GM12878 (cell line): ENCODE data around the gene FARS2. TPM values are rescaled to one million over a fixed set of nuclear protein-coding genes. Genes with fewer than 3 reads are reported as not detected.
"Not testable (repeated sequence)": the region's sequence is repeated elsewhere in the genome, so short reads cannot be mapped to it uniquely, and the experiment has no call there.

ENCODE experiments used
- ATAC-seq: fragments of 200-7000 bp; cut with Tn5 transposase; 3 replicates; pipeline ENCODE4 v1.9.1; 2020; ENCODE audit warnings: mild to moderate bottlenecking, moderate library complexity
- BruUV-seq: library from RNA; stranded (reverse); fragments of 400-500 nt; replicated peaks from 2 replicates; lab custom pipeline; 2021; lab: Mats Ljungman, UMichigan
- CTCF ChIA-PET: fragments of 300-600 bp; sonication (Branson Sonifier 250); formaldehyde crosslinking; extraction: SDS; loops from one replicate; lab custom pipeline; 2021; ENCODE audit warnings: inconsistent platforms; lab: Yijun Ruan, JAX
- POLR2A ChIA-PET: fragments of 350-600 bp; formaldehyde crosslinking; extraction: SDS; loops from one replicate; lab custom pipeline; 2021; ENCODE audit warnings: inconsistent platforms; lab: Charles Lee
- RAD21 ChIA-PET: fragments of 300-600 bp; sonication (Branson Sonifier 250); formaldehyde crosslinking; loops from one replicate; lab custom pipeline; 2023; ENCODE audit warnings: antibody characterized with exemption; ENCODE audit not compliant: unreplicated experiment; lab: Charles Lee
- SMC1A ChIA-PET: fragments of 300-600 bp; sonication (Branson Sonifier 250); formaldehyde crosslinking; loops from one replicate; lab custom pipeline; 2023; ENCODE audit not compliant: unreplicated experiment, uncharacterized antibody; lab: Charles Lee
- DNase-seq: peaks from one replicate; pipeline ENCODE4 v3.0.0-alpha.2; 2011; ENCODE audit warnings: low read depth, low spot score
- FAIRE-seq: peaks from 3 replicates; lab custom pipeline; 2011; peaks lifted over from hg19 to GRCh38; lab: Jason Lieb, UNC
- H2AFZ ChIP-seq: 2 replicates; pipeline ENCODE4 v1.6.0; 2011; ENCODE audit warnings: low read depth, low read length, control low read depth; ENCODE audit not compliant: control insufficient read depth
- H3K27ac ChIP-seq: 2 replicates; pipeline ENCODE4 v1.5.1; 2011; ENCODE audit warnings: control low read depth; ENCODE audit not compliant: control insufficient read depth, insufficient read depth
- H3K27me3 ChIP-seq, 2 experiments: replicated peaks in 1 of 2; 2 replicates each; pipeline versions ENCODE4 v1.6.0 to v1.6.1; 2011; ENCODE audit warnings: low read length in 1 of 2; ENCODE audit not compliant: control insufficient read depth in 2 of 2, insufficient read depth in 2 of 2
- H3K36me3 ChIP-seq, 2 experiments: 2 replicates each; pipeline ENCODE4 v1.5.1; 2011; ENCODE audit warnings: low read length in 1 of 2; ENCODE audit not compliant: control insufficient read depth in 2 of 2, insufficient read depth in 2 of 2
- H3K4me1 ChIP-seq: 2 replicates; pipeline ENCODE4 v1.6.1; 2011; ENCODE audit warnings: mild to moderate bottlenecking, low read length, moderate library complexity, mixed read lengths; ENCODE audit not compliant: control insufficient read depth, insufficient read depth
- H3K4me2 ChIP-seq: 2 replicates; pipeline ENCODE4 v1.6.0; 2011; ENCODE audit warnings: control low read depth; ENCODE audit not compliant: control insufficient read depth, insufficient read depth
- H3K4me3 ChIP-seq: fragments of 200-600 bp; sonication (generic); 2 replicates; pipeline ENCODE4 v1.5.1; 2016
- H3K79me2 ChIP-seq: 2 replicates; pipeline ENCODE4 v1.6.0; 2011; ENCODE audit warnings: low read length; ENCODE audit not compliant: control insufficient read depth, insufficient read depth
- H3K9ac ChIP-seq: 2 replicates; pipeline ENCODE4 v1.8.0; 2011; ENCODE audit warnings: low read length, control low read depth, mixed read lengths; ENCODE audit not compliant: control insufficient read depth, insufficient read depth
- H3K9me3 ChIP-seq: replicated peaks from 3 replicates; pipeline ENCODE4 v1.5.1; 2011; ENCODE audit warnings: mild to moderate bottlenecking, low read length; ENCODE audit not compliant: control insufficient read depth, insufficient read depth
- H4K20me1 ChIP-seq: 2 replicates; pipeline ENCODE4 v1.6.0; 2011; ENCODE audit not compliant: control insufficient read depth, insufficient read depth
- ASH2L ChIP-seq: fragments of 300-600, 200-600 bp; sonication (generic); IDR thresholded peaks from 2 replicates; pipeline ENCODE4 v1.6.1; 2017; ENCODE audit warnings: low read depth, mild to moderate bottlenecking, borderline replicate concordance
- CHD2 ChIP-seq: IDR thresholded peaks from 2 replicates; pipeline ENCODE4 v1.6.1; 2011; ENCODE audit warnings: low read depth, low read length, improper control_type of control experiment, borderline replicate concordance
- EP300 ChIP-seq, 2 experiments: fragments of 150-350 bp in 1 of 2; IDR thresholded peaks; 2 replicates each; pipeline ENCODE4 v1.6.1; 2011 to 2012; ENCODE audit warnings: low read depth in 2 of 2, low read length in 2 of 2, borderline replicate concordance in 1 of 2, improper control_type of control experiment in 1 of 2, inconsistent platforms in 1 of 2; ENCODE audit not compliant: control insufficient read depth in 1 of 2
- HCFC1 ChIP-seq: fragments of 150-350 bp; IDR thresholded peaks from 2 replicates; pipeline ENCODE4 v1.6.1; 2014; ENCODE audit warnings: low read length
- LARP7 ChIP-seq: fragments of 450-650 bp; IDR thresholded peaks from 2 replicates; pipeline ENCODE4 v1.6.1; 2017; ENCODE audit warnings: mild to moderate bottlenecking
- NR2F1 ChIP-seq: fragments of 450-650 bp; conservative IDR thresholded peaks from 2 replicates; pipeline ENCODE4 v1.6.1; 2017; ENCODE audit warnings: mild to moderate bottlenecking
- PAX8 ChIP-seq: fragments of 450-650 bp; IDR thresholded peaks from 2 replicates; pipeline ENCODE4 v1.6.1; 2017; ENCODE audit warnings: mild to moderate bottlenecking, moderate library complexity
- WGBS: methylation state at CpG from one replicate; pipeline ENCODE4 v1.1.6; 2016; ENCODE audit warnings: low lambda C conversion rate; ENCODE audit not compliant: insufficient replicate concordance, insufficient coverage; ENCODE audit errors: missing lambda C conversion rate; 5-methylcytosine and 5-hydroxymethylcytosine counted together
- in situ Hi-C: fragments of 300-500 bp; cut with MboI; formaldehyde crosslinking; loops from 9 replicates; pipeline ENCODE4 v1.14.3; 2018; ENCODE audit warnings: mixed read lengths
- intact Hi-C: fragments of 100-400 bp; cut with micrococcal nuclease; formaldehyde crosslinking; loops from one replicate; pipeline ENCODE4 v1.14.2; 2022; ENCODE audit not compliant: unreplicated experiment
- polyA plus RNA-seq, 11 experiments: library from polyadenylated mRNA; depleted of rRNA in 4 of 11; unstranded in 6 of 11; stranded (reverse) in 5 of 11; fragments of >200 nt; fragmentation: Nextera tagmentation in 4 of 11; fragmentation: Illumina TruSeq in 1 of 11; extraction: Ambion mirVana in 4 of 11; extraction: Trizol in 1 of 11; gene quantifications; 1 replicate in 1 of 11; 2 replicates in 10 of 11; pipeline versions ENCODE4 v1.2.1 to v1.2.3, GENCODE V29; 2011 to 2016; ENCODE audit warnings: inconsistent platforms in 2 of 11, missing spikeins in 2 of 11, low read depth in 1 of 11
- total RNA-seq, 4 experiments: library from RNA; depleted of rRNA in 3 of 4; stranded (reverse); fragments of >200 nt in 3 of 4; fragmentation: Illumina TruSeq in 1 of 4; extraction: Trizol in 1 of 4; gene quantifications; 2 replicates each; pipeline versions ENCODE4 v1.2.1 to v1.2.3, GENCODE V29; 2013 to 2021
- TF ChIP-seq, protein P1 (sequence below): fragments of 150-350 bp; IDR thresholded peaks from 2 replicates; pipeline ENCODE4 v1.6.1; 2016; ENCODE audit warnings: low read depth, low read length

Gene FARS2
- total and polyA plus RNA-seq, 10 of the 15 experiments (the other 5 are each of a cell fraction or from before 2014, with no cell fraction given) = 16.8 to 46.7 (median 25.6) TPM

DNA sequence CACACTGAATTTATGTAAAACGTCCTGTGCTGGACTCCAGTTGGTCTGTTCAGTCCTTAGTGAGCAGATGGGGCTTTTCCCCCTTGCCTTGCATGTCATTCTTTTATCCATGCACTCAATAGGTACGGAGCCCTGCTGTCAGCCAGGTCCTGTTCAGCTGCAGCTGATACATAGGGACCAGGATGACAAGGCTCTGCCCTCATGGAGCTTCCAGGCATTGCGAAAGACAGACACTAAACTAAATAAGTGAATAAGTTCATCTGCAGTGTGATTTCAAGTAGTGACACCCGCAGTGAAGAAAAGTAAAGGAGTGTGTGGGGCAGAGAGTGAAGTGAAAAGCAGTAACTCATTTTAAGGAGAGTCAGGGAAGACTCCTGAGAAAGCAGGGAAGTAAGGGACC, 421.2 kb downstream of the FARS2 start (continued):
- TF ChIP-seq, protein P1, sequence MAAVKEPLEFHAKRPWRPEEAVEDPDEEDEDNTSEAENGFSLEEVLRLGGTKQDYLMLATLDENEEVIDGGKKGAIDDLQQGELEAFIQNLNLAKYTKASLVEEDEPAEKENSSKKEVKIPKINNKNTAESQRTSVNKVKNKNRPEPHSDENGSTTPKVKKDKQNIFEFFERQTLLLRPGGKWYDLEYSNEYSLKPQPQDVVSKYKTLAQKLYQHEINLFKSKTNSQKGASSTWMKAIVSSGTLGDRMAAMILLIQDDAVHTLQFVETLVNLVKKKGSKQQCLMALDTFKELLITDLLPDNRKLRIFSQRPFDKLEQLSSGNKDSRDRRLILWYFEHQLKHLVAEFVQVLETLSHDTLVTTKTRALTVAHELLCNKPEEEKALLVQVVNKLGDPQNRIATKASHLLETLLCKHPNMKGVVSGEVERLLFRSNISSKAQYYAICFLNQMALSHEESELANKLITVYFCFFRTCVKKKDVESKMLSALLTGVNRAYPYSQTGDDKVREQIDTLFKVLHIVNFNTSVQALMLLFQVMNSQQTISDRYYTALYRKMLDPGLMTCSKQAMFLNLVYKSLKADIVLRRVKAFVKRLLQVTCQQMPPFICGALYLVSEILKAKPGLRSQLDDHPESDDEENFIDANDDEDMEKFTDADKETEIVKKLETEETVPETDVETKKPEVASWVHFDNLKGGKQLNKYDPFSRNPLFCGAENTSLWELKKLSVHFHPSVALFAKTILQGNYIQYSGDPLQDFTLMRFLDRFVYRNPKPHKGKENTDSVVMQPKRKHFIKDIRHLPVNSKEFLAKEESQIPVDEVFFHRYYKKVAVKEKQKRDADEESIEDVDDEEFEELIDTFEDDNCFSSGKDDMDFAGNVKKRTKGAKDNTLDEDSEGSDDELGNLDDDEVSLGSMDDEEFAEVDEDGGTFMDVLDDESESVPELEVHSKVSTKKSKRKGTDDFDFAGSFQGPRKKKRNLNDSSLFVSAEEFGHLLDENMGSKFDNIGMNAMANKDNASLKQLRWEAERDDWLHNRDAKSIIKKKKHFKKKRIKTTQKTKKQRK = no peak
- no peak for TF ChIP-seq HCFC1
- no peak for TF ChIP-seq ASH2L
- no peak for TF ChIP-seq EP300 (IDR thresholded peaks at IDR 0.05; ENCODE audit: borderline replicate concordance in 1 of 2, control insufficient read depth in 1 of 2, low read depth in 2 of 2, low read length in 2 of 2)
- no peak for TF ChIP-seq PAX8
- no peak for TF ChIP-seq NR2F1
- TF ChIP-seq CHD2 = no peak
- no peak for TF ChIP-seq LARP7

DNA sequence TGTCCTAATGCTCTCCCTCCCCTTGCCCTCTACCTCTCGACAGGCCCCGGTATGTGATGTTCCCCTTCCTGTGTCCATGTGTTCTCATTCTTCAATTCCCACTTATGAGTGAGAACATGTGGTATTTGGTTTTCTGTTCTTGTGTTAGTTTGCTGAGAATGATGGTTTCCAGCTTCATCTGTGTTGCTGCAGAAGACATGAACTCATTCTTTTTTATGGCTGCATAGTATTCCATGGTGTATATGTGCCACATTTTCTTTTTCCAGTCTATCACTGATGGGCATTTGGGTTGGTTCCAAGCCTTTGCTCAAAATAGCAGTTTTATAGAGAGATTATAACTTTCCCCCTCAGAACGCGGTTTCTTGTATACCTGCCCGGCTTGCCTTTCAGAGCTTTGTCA, 422.4 kb downstream of the FARS2 start:
- H3K4me2 ChIP-seq, H4K20me1 ChIP-seq, FAIRE-seq, H3K36me3 ChIP-seq, H3K9ac ChIP-seq, ATAC-seq, POLR2A ChIA-PET, H3K9me3 ChIP-seq, H3K27me3 ChIP-seq, DNase-seq, RAD21 ChIA-PET, CTCF ChIA-PET, H2AFZ ChIP-seq, H3K27ac ChIP-seq, H3K79me2 ChIP-seq, intact Hi-C loops, H3K4me3 ChIP-seq, BruUV-seq, H3K4me1 ChIP-seq, in situ Hi-C loops: not testable (repeated sequence)
- SMC1A ChIA-PET = interaction anchor here (1.3 kb wide), 1 partner anchor 36 kb away, joined by 4 read pairs; no protein-coding TSS in a partner anchor
- WGBS = 79% methylated on average over 5 of the region's 5 CpGs
